Activated naive CD4-positive, alpha-beta T cell treated with anti-CD3 and anti-CD28 coated beads, Interleukin-2, amount 50 U/mL, for 24 hours (primary cell): Measurements from ENCODE around the gene IFIT1.
A peak's percentile ranks its signal among the peaks of the same experiment; 100 is the strongest.
"Not testable (repeated sequence)": the region's sequence is repeated elsewhere in the genome, so short reads cannot be mapped to it uniquely, and the experiment has no call there.

Experiments used
- H3K27ac Mint-ChIP-seq: one replicate; pipeline ENCODE4 v1.8.0; 2021; ENCODE audit warnings: mild to moderate bottlenecking, mixed read lengths
- H3K27me3 Mint-ChIP-seq: one replicate; pipeline ENCODE4 v1.8.0; 2021; ENCODE audit warnings: mixed read lengths
- H3K36me3 Mint-ChIP-seq: one replicate; pipeline ENCODE4 v1.8.0; 2021; ENCODE audit warnings: mixed read lengths
- H3K4me1 Mint-ChIP-seq: one replicate; pipeline ENCODE4 v1.8.0; 2021; ENCODE audit warnings: mixed read lengths
- H3K4me3 Mint-ChIP-seq: one replicate; pipeline ENCODE4 v1.8.0; 2021; ENCODE audit warnings: mild to moderate bottlenecking, mixed read lengths
- H3K9me3 Mint-ChIP-seq: one replicate; pipeline ENCODE4 v1.8.0; 2021; ENCODE audit warnings: mixed read lengths

Gene IFIT1

DNA sequence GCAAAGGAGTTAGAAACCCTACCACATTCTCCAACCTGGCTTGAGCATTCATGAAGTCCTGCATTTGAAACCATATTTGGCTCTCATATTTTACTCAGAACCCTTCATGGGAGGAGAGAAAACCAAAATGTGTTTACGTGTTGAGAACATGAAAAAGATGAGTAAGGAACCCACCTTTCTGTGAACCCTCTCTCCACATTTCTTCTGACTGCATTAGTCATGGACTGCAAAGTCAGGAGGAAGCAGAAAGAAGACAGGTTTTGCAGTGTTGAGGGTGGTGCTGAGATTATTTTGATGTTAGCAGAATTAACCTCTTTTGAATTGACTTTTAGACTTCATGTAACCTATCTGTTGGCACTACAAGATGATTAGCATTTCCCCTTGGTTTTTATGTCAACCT is 9.7 kb upstream of the IFIT1 start:
- no peaks in the 10 kb centered on the region for H3K9me3 Mint-ChIP-seq
- no peaks in the 10 kb centered on the region for H3K36me3 Mint-ChIP-seq
- H3K27me3 Mint-ChIP-seq = no peaks in the 10 kb centered on the region
- no peaks in the 10 kb centered on the region for H3K4me1 Mint-ChIP-seq
- H3K27ac Mint-ChIP-seq = no peak overlapping the region
- H3K4me3 Mint-ChIP-seq = no peak overlapping the region

DNA sequence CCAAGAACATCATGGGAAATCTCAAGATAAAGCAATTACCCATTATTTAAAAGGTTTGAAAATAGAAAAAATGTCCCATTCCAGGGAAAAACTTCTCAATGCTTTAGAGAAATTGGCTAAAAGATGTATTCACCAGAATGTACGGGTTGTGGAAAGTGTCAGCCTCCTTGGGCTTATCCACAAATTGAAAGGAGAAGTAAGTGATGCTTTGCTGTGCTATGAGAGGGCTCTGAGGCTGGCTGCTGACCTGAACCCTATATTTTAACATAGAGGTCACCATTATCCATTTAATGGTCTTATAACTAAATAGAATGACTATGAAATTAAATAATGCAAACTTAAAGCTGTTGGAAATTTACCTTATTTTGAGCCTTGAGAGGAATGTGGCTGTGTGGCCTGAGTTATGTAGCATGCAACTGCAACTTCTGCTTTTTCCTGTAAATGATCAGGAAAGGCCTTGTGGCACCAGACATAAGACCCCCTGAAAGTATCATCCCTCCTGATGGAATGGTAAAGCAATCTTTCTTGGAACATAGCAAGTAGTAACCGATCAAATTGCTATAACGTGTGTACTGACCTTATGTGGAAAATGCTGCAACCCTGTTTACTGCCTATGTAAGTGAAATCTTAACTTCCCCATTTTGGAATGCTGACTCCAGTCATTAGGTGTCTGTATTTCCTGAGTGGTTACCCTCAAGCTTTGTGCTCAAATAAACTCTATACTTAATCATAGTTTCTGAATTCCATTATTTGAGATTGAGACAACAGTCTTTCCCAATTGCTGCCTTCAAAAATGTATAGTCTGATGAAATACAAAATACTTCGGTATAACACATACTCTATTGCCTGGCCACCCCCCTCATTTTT is 7.7 kb upstream of the IFIT1 start:
- Mint-ChIP-seq H3K27me3 (no peaks in the 10 kb centered on the region), H3K9me3 (no peaks in the 10 kb centered on the region), H3K36me3 (no peaks in the 10 kb centered on the region), H3K4me3 (no peak overlapping the region), H3K27ac (no peak overlapping the region), H3K4me1 (no peaks in the 10 kb centered on the region)

DNA sequence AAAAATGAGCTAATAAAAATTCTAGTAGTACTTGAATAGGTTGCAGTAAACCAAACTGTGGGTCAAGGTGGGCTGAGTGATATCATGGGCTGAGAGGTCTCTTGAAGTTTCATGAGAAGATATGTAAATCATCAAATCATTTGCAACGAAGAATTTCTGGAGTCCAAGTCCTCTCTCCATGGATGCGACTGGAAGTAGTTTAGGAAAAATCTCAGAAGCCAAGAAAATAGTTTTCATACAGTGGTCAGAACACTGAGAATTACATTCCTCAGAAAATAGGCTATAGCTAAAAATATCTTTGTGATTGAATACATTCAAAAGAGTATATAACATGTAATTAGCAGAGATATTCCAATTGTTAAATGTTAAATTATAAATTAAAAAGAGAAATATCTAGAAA is 3.6 kb upstream of the IFIT1 start:
- peaks cover 21% of the 10 kb centered on the region for H3K4me1 Mint-ChIP-seq
- H3K4me3 Mint-ChIP-seq = no peak overlapping the region
- no peaks in the 10 kb centered on the region for H3K27me3 Mint-ChIP-seq
- H3K36me3 Mint-ChIP-seq = no peaks in the 10 kb centered on the region
- H3K27ac Mint-ChIP-seq = no peak overlapping the region
- no peaks in the 10 kb centered on the region for H3K9me3 Mint-ChIP-seq

DNA sequence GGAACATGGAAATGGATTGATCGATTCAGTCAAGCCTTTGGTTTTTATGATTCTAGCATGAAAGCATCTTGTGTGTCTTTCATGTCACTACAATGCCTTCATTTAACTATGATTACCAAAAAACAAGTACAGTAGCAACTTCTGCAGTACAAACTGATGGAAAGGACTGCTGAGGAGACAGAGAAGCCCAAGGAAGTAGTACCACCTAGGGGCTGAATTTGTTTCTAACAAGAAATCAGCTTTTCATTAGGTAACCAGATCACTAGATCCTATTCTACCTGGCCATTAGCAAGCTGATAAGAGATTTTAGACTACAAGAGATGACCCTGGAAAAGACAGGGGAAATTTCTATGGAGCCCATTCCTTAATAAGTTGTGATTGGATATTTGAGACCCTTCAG is 3.2 kb upstream of the IFIT1 start:
- no peak overlapping the region for H3K4me3 Mint-ChIP-seq
- no peaks in the 10 kb centered on the region for H3K36me3 Mint-ChIP-seq
- no peaks in the 10 kb centered on the region for H3K27me3 Mint-ChIP-seq
- peaks cover 25% of the 10 kb centered on the region for H3K4me1 Mint-ChIP-seq
- H3K9me3 Mint-ChIP-seq = no peaks in the 10 kb centered on the region
- no peak overlapping the region for H3K27ac Mint-ChIP-seq

DNA sequence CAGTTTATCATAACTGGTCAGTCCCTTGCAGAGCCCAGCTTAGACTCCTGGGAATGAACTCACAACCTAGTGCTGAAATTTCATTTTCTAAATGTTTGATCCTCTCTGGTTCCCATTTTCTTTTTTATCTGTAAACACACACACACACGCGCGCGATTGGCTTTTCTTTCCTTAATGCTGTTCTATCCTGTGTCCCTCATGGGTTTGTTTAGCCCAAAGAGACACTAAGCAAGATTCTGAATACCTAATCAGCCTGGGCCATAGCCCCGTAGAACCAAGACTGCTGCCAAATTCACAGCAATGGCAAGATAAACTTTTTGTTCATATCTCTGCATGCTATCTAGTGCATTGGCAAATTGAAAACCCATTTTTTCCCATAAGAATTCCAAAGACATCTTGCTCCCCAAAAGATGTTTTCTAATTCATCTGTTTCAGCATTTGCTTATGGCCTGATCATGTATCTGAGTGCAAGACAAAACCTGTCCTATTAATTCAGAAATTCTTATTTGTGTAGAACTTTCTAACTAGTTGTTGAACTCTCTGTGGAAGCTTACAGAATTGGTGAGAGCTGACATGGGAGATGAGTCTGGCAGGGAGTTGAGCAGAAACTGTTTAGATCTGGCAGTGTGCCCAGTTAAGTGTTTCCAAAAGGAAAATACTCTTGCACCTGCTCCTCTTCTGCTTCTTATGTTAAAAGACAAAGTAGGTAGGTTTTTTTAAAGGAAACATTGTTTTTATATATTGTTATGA is 1.8 kb upstream of the IFIT1 start:
- H3K27ac Mint-ChIP-seq = no peak overlapping the region
- H3K27me3 Mint-ChIP-seq = no peaks in the 10 kb centered on the region
- H3K36me3 Mint-ChIP-seq = peaks cover 4% of the 10 kb centered on the region
- no peaks in the 10 kb centered on the region for H3K9me3 Mint-ChIP-seq
- no peak overlapping the region for H3K4me3 Mint-ChIP-seq
- H3K4me1 Mint-ChIP-seq = peaks cover 35% of the 10 kb centered on the region

DNA sequence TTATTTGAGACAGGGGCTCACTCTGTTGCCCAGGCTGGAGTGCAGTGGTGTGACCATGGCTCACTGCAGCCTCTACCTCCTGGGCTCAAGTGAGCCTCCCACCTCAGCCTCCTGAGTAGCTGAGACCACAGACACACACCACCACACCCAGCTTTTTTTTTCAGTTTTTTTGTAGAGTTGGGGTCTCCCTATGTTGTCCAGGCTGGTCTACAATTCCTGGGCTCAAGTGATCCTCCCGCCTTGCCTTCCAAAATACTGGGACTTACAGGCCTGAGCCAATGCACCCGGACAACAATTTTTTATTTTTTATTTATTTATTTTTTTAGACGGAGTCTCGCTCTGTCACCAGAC is 1.2 kb upstream of the IFIT1 start:
- peaks cover 39% of the 10 kb centered on the region for H3K4me1 Mint-ChIP-seq
- H3K36me3 Mint-ChIP-seq, H3K4me3 Mint-ChIP-seq, H3K9me3 Mint-ChIP-seq, H3K27me3 Mint-ChIP-seq, H3K27ac Mint-ChIP-seq: not testable (repeated sequence)

DNA sequence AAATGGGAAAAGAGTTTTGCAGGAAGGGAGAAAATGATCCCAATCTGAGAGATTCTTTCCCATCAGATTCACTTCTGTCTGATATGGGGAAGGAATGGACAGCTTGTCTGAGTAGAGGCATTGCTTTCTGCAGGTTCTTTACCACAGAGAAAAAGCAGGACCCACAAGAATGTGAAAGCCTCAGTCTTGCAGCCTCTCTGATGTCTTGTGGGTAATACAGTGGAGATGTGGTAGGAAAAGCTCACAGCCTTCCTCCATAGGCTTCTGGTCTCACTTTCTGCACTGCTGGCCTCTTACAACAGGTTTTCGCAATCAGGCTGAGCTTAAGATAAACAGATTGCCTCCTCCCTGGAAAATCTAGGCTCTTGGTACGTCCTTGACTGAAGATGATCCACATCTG is 551 bp downstream of the IFIT1 start:
- Mint-ChIP-seq H3K4me3 (peak overlapping the region; percentile 88), H3K36me3 (peaks cover 12% of the 10 kb centered on the region)

DNA sequence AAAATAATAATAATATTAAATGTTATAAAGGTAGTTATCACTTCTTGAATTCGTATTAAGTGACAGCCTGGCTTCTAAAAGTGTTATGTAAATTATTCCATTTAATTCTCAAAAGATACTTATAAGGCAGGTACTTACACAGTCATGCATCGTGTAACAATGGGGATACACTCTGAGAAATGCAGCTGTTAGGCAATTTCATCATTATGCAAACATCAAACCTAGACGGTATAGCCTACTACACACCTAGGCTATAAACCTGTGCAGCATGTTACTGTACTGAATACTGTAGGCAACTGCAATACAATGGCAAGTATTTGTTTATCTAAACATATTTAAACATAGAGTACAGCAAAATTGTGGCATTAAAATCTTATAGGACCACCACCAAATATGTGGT is 1.5 kb downstream of the IFIT1 start:
- peaks cover 61% of the 10 kb centered on the region for H3K4me1 Mint-ChIP-seq
- no peak overlapping the region for H3K27ac Mint-ChIP-seq
- H3K27me3 Mint-ChIP-seq = no peaks in the 10 kb centered on the region
- H3K36me3 Mint-ChIP-seq = peaks cover 20% of the 10 kb centered on the region
- peak overlapping the region; percentile 88 for H3K4me3 Mint-ChIP-seq
- H3K9me3 Mint-ChIP-seq = no peaks in the 10 kb centered on the region

More for the DNA sequence above, 551 bp downstream of the IFIT1 start:
- H3K9me3 Mint-ChIP-seq = no peaks in the 10 kb centered on the region
- H3K4me1 Mint-ChIP-seq = peaks cover 52% of the 10 kb centered on the region
- no peaks in the 10 kb centered on the region for H3K27me3 Mint-ChIP-seq
- H3K27ac Mint-ChIP-seq = no peak overlapping the region

DNA sequence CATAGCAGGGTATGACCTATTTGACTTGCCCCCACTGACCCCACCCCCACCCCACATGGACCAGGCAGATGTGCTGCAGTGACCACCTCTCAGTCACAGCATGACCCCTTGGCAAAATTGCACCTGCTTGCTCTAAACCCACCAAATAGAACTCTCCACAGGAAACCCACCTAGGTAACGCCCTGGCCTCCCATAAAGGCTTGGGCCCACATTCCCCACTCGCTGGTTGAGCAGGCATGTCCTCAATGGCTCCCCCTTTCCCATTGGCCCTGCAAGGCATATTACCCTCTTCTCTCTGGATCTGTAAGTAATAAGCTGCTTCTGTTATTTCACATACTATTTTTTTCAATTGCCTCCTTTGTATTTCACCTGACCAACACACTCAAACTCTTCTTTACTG is 2.7 kb downstream of the IFIT1 start:
- no peaks in the 10 kb centered on the region for H3K9me3 Mint-ChIP-seq
- H3K4me3 Mint-ChIP-seq = peak overlapping the region; percentile 55
- H3K27me3 Mint-ChIP-seq = no peaks in the 10 kb centered on the region
- peaks cover 74% of the 10 kb centered on the region for H3K4me1 Mint-ChIP-seq
- peaks cover 27% of the 10 kb centered on the region for H3K36me3 Mint-ChIP-seq
- no peak overlapping the region for H3K27ac Mint-ChIP-seq

DNA sequence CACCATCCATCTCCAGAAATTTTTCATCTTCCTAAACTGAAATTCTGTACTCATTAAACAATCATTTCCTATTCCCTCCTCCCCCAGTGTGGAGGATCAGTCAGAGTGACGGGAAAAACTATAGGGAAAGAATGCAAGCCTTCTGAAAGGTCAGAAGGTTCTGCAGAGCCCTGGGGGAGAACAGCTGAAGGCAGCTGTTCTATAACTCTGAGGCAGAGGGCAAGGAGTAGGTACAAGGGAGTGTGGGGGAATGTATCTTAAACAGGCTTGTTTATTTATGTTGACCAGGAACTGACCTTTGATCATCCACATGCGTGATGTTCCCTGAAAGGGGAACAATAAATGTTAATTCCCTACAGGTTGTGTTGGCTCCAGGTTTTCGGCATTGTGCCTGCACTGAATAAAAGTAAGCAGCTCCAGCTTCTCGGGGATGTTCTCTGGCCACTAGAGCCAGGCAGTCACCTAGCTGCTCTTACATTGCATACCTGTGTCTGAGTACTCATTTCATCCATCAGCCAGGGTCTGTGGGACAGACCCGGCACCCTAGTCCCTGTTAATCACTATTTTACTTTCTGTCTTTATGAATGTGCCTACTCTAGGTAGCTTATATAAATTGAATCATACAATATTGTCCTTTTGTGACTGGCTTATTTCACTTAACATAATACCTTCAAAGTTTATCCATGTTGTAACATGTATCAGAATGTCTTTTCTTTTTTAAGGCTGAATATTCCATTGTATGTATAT is 5.8 kb downstream of the IFIT1 start:
- H3K27ac Mint-ChIP-seq = no peak overlapping the region
- H3K4me1 Mint-ChIP-seq = peaks cover 68% of the 10 kb centered on the region
- H3K36me3 Mint-ChIP-seq = peaks cover 45% of the 10 kb centered on the region
- H3K4me3 Mint-ChIP-seq = peak overlapping the region; percentile 39
- no peaks in the 10 kb centered on the region for H3K9me3 Mint-ChIP-seq
- no peaks in the 10 kb centered on the region for H3K27me3 Mint-ChIP-seq

DNA sequence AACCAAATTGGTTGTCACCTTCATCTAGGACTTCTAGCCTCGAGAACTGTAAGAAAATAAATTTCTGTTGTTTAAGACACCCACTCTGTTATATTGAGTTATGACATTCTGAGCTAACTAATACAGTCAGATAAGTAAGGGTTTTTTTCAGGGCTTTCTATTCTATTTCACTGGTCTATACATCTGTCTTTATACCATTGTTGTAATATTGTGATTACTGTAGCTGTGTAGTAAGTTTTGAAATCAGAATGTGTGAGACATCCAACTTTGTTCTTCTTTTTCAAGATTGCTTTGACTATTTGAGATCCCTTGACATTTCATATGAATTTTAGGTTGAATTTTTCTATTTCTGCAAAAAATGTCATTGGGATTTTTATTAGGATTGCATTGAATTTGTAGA is 7.5 kb downstream of the IFIT1 start:
- Mint-ChIP-seq H3K27me3 (no peaks in the 10 kb centered on the region), H3K27ac (no peak overlapping the region), H3K4me3 (no peak overlapping the region), H3K9me3 (no peaks in the 10 kb centered on the region), H3K4me1 (peaks cover 56% of the 10 kb centered on the region), H3K36me3 (peaks cover 52% of the 10 kb centered on the region)

DNA sequence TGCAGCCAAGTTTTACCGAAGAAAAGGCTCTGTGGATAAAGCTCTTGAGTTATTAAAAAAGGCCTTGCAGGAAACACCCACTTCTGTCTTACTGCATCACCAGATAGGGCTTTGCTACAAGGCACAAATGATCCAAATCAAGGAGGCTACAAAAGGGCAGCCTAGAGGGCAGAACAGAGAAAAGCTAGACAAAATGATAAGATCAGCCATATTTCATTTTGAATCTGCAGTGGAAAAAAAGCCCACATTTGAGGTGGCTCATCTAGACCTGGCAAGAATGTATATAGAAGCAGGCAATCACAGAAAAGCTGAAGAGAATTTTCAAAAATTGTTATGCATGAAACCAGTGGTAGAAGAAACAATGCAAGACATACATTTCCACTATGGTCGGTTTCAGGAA is 10.6 kb downstream of the IFIT1 start:
- H3K4me1 Mint-ChIP-seq = peaks cover 38% of the 10 kb centered on the region
- no peak overlapping the region for H3K4me3 Mint-ChIP-seq
- no peaks in the 10 kb centered on the region for H3K9me3 Mint-ChIP-seq
- peaks cover 49% of the 10 kb centered on the region for H3K36me3 Mint-ChIP-seq
- no peak overlapping the region for H3K27ac Mint-ChIP-seq
- no peaks in the 10 kb centered on the region for H3K27me3 Mint-ChIP-seq

DNA sequence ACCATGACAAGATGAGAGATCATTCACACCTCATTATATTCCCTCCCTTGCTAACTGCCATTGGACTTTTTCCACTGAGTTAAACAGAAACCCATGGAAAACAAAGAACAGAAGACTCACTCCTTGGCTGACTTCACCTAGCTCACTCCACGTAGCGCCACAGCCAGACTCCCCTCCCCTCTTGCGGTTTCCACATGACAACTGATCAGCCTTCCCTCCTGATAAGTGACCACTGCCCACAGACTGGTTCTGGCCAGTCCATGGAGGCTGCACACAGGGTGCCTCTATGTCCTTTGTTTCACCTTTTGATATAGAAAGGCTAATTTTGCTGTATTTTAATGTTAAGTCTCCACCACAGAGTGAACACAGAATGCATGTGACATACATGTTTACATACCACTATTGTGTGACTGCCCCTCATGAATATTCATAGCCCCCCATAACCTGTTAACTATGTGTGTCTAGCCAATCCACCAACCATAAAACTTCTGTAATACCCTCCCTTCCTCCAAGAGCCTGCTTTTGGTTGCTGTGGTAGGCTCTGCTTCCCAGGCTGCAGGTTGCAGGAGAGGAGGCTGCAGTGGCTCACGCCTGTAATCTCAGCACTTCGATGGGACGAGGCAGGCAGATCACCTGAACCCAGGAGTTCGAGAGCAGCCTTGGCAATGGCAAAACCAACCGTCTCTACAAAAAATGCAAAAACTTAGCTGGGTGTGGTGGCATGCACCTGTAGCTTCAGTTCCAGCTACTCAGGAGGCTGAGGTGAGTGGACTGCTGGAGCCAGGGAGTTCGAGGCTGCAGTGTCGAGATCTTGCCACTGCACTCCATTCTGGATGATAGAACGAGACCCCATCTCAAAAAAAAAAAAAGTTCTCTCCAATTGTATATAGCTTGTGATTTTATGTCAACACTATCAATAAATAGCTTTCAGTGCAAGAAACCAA is 12.0 kb downstream of the IFIT1 start:
- H3K36me3 Mint-ChIP-seq = peaks cover 38% of the 10 kb centered on the region
- H3K27ac Mint-ChIP-seq = no peak overlapping the region
- H3K9me3 Mint-ChIP-seq = no peaks in the 10 kb centered on the region
- peaks cover 25% of the 10 kb centered on the region for H3K4me1 Mint-ChIP-seq
- H3K4me3 Mint-ChIP-seq = no peak overlapping the region
- H3K27me3 Mint-ChIP-seq = no peaks in the 10 kb centered on the region

DNA sequence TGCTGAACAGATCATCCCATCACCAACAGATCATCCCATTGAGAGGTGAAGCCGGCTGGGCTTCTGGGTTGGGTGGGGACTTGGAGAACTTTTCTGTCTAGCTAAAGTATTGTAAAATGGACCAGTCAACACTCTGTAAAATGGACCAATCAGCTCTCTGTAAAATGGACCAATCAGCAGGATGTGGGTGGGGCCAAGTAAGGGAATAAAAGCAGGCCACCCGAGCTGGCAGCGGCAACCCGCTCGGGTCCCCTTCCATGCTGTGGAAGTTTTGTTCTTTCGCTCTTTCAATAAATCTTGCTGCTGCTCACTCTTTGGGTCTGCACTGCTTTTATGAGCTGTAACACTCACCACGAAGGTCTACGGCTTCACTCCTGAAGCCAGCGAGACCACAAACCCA is 13.8 kb downstream of the IFIT1 start:
- H3K27me3 Mint-ChIP-seq, H3K27ac Mint-ChIP-seq, H3K4me3 Mint-ChIP-seq, H3K9me3 Mint-ChIP-seq: not testable (repeated sequence)
- H3K36me3 Mint-ChIP-seq = peaks cover 30% of the 10 kb centered on the region
- peaks cover 19% of the 10 kb centered on the region for H3K4me1 Mint-ChIP-seq

DNA sequence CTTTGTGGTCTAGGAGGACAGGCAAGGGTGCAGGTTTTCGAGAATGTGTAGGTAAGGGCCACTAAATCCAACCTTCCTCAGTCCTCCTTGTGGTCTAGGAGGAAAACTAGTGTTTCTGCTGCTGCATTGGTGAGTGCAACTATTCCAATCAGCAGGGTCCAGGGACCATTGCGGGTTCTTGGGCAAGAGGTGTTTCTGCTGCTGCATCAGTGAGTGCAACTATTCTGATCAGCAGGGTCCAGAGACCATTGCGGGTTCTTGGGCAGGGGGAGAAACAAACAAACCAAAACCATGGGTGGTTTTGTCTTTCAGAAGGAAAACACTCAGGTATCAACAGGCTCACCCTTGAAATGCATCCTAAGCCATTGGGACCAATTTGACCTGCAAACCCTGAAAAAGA is 15.4 kb downstream of the IFIT1 start:
- not testable (repeated sequence) for H3K27me3 Mint-ChIP-seq, H3K27ac Mint-ChIP-seq, H3K4me3 Mint-ChIP-seq, H3K9me3 Mint-ChIP-seq
- H3K36me3 Mint-ChIP-seq = peaks cover 20% of the 10 kb centered on the region
- peaks cover 20% of the 10 kb centered on the region for H3K4me1 Mint-ChIP-seq
